HepG2 (cell line): Measurements from ENCODE around the gene ZCCHC4. TPM values are rescaled to one million over a fixed set of nuclear protein-coding genes. Genes with fewer than 3 reads are reported as not detected.

Experiments
- ATAC-seq: fragments of 200-7000 bp; cut with Tn5 transposase; 3 replicates; pipeline ENCODE4 v1.9.1; 2020; ENCODE audit warnings: mild to moderate bottlenecking, moderate library complexity
- BruUV-seq: library from RNA; stranded (reverse); fragments of 400-500 nt; replicated peaks from 2 replicates; lab custom pipeline; 2021; lab: Mats Ljungman, UMichigan
- CTCF ChIA-PET: fragments of 300-600 bp; formaldehyde crosslinking; extraction: SDS; loops from one replicate; lab custom pipeline; 2021; ENCODE audit warnings: low total read pairs, inconsistent platforms, low intra/inter-chr PET ratio; lab: Yijun Ruan, JAX
- POLR2A ChIA-PET: fragments of 350-600 bp; sonication (Branson Sonifier 250); formaldehyde crosslinking; loops from one replicate; lab custom pipeline; 2020; ENCODE audit warnings: antibody characterized with exemption, inconsistent platforms; lab: Yijun Ruan, JAX
- DNase-seq: peaks from one replicate; pipeline ENCODE4 v3.0.0-alpha.2; 2015; ENCODE audit warnings: low spot score
- FAIRE-seq: peaks from 3 replicates; lab custom pipeline; 2011; peaks lifted over from hg19 to GRCh38; lab: Jason Lieb, UNC
- H2AFZ ChIP-seq: one replicate; pipeline ENCODE4 v1.6.1; 2011; ENCODE audit warnings: low read length, inconsistent platforms
- H3K27ac ChIP-seq: fragments of 300-600 bp; 3 replicates; pipeline ENCODE4 v1.8.0; 2011; ENCODE audit warnings: mixed run types, mild to moderate bottlenecking, mixed read lengths, low read length, inconsistent platforms; ENCODE audit not compliant: insufficient read depth; ENCODE audit errors: extremely low read length
- H3K27me3 ChIP-seq, 2 experiments: fragments of 200-600 bp in 1 of 2; 2 replicates in 1 of 2; 3 replicates in 1 of 2; pipeline versions ENCODE4 v1.6.0 to v1.8.0; 2011; ENCODE audit warnings: low read length in 2 of 2, mild to moderate bottlenecking in 2 of 2, moderate library complexity in 2 of 2, inconsistent platforms in 1 of 2; ENCODE audit not compliant: insufficient read depth in 2 of 2, control insufficient read depth in 1 of 2
- H3K36me3 ChIP-seq, 2 experiments: fragments of 200-600 bp in 1 of 2; replicated peaks in 1 of 2; 2 replicates in 1 of 2; 3 replicates in 1 of 2; pipeline versions ENCODE4 v1.5.1 to v1.8.0; 2011; ENCODE audit warnings: low read length in 2 of 2, inconsistent platforms in 1 of 2; ENCODE audit not compliant: insufficient read depth in 2 of 2, control insufficient read depth in 1 of 2
- H3K4me1 ChIP-seq: 2 replicates; pipeline ENCODE4 v1.5.1; 2012; ENCODE audit warnings: low read length, inconsistent platforms; ENCODE audit not compliant: insufficient read depth
- H3K4me2 ChIP-seq: 2 replicates; pipeline ENCODE4 v1.6.0; 2011; ENCODE audit warnings: low read depth, low read length, inconsistent platforms
- H3K4me3 ChIP-seq, 3 experiments: fragments of 200-600 bp in 1 of 3; sonication (generic), shearing (Covaris generic) in 1 of 3; replicated peaks in 1 of 3; 2 replicates each; pipeline ENCODE4 v1.5.1; 2011 to 2016; ENCODE audit warnings: low read length in 3 of 3, inconsistent platforms in 2 of 3, low read depth in 2 of 3, mild to moderate bottlenecking in 2 of 3, control low read depth in 1 of 3, mixed read lengths in 1 of 3; ENCODE audit not compliant: insufficient read depth in 1 of 3
- H3K79me2 ChIP-seq: one replicate; pipeline ENCODE4 v1.6.1; 2011; ENCODE audit warnings: low read length, inconsistent platforms; ENCODE audit not compliant: insufficient read depth
- H3K9ac ChIP-seq: 2 replicates; pipeline ENCODE4 v1.6.0; 2011; ENCODE audit warnings: mild to moderate bottlenecking, low read depth, low read length, inconsistent platforms; ENCODE audit not compliant: insufficient read depth
- H3K9me3 ChIP-seq: 2 replicates; pipeline ENCODE4 v1.5.1; 2012; ENCODE audit warnings: mild to moderate bottlenecking, low read length
- H4K20me1 ChIP-seq: 2 replicates; pipeline ENCODE4 v1.6.0; 2011; ENCODE audit warnings: inconsistent platforms, mild to moderate bottlenecking, low read length, moderate library complexity; ENCODE audit not compliant: insufficient read depth
- DR1 ChIP-seq: sonication (generic); formaldehyde crosslinking; IDR thresholded peaks from 2 replicates; pipeline ENCODE4 v1.8.0; 2021; ENCODE audit warnings: mild to moderate bottlenecking, missing genetic modification reagents, inconsistent platforms
- FOSL2 ChIP-seq: sonication (generic); formaldehyde crosslinking; IDR thresholded peaks from 2 replicates; pipeline ENCODE4 v1.4.0; 2020; ENCODE audit warnings: missing genetic modification reagents
- MAFF ChIP-seq: IDR thresholded peaks from 2 replicates; pipeline ENCODE4 v1.6.1; 2011; ENCODE audit warnings: low read depth, low read length, improper control_type of control experiment
- SALL1 ChIP-seq: sonication (generic); formaldehyde crosslinking; IDR thresholded peaks from 2 replicates; pipeline ENCODE4 v1.8.0; 2022; ENCODE audit warnings: mild to moderate bottlenecking, missing genetic modification reagents
- TEAD3 ChIP-seq: optimal IDR thresholded peaks from 2 replicates; pipeline ENCODE3; 2016; ENCODE audit warnings: borderline replicate concordance
- ZNF652 ChIP-seq: IDR thresholded peaks from 2 replicates; pipeline ENCODE4 v1.6.1; 2016; ENCODE audit warnings: low read depth, borderline replicate concordance
- WGBS: methylation state at CpG from one replicate; pipeline ENCODE4 v1.1.6; 2017; ENCODE audit warnings: low lambda C conversion rate; 5-methylcytosine and 5-hydroxymethylcytosine counted together
- in situ Hi-C: cut with HindIII; loops from 2 replicates; pipeline ENCODE4 v1.10.0; 2017; ENCODE audit warnings: low pct_unique_long_range_greater_than_20kb; ENCODE audit not compliant: extremely low pct_ligation_motif_present
- intact Hi-C: fragments of 100-400 bp; cut with micrococcal nuclease; formaldehyde crosslinking; loops from one replicate; pipeline ENCODE4 v1.10.0; 2022; ENCODE audit not compliant: unreplicated experiment
- polyA plus RNA-seq, 8 experiments: library from polyadenylated mRNA; depleted of rRNA in 3 of 8; stranded (reverse) in 7 of 8; unstranded in 1 of 8; fragments of >200 nt; fragmentation: Illumina TruSeq in 4 of 8; extraction: Trizol in 4 of 8; gene quantifications; 2 replicates each; pipeline versions ENCODE4 v1.2.1 to v1.2.3, GENCODE V29; 2011 to 2016; ENCODE audit warnings: low read depth in 4 of 8, missing spikeins in 1 of 8, mixed read lengths in 1 of 8; ENCODE audit not compliant: insufficient read depth in 1 of 8
- total RNA-seq, 5 experiments: library from RNA; depleted of rRNA; stranded (reverse); fragments of >200 nt; fragmentation: Illumina TruSeq; extraction: Trizol; gene quantifications; 2 replicates each; pipeline ENCODE4 v1.2.3, GENCODE V29; 2016; ENCODE audit warnings: low read depth in 1 of 5
- TF ChIP-seq, protein P1 (sequence below): IDR thresholded peaks from 2 replicates; pipeline ENCODE4 v1.4.0; 2020; ENCODE audit warnings: mild to moderate bottlenecking, missing genetic modification reagents
- TF ChIP-seq, protein P2 (sequence below): sonication (generic); formaldehyde crosslinking; IDR thresholded peaks from 2 replicates; pipeline ENCODE4 v1.5.0; 2020; ENCODE audit warnings: mild to moderate bottlenecking, low read depth, missing genetic modification reagents, borderline replicate concordance
- TF ChIP-seq, protein P3 (sequence below): sonication (generic); formaldehyde crosslinking; IDR thresholded peaks from 2 replicates; pipeline ENCODE4 v1.8.0; 2022; ENCODE audit warnings: mild to moderate bottlenecking, missing genetic modification reagents

Gene ZCCHC4
- total and polyA plus RNA-seq, 2 of the 13 experiments (the other 11 are each of a cell fraction or from before 2014, with no cell fraction given) = 13.2 to 15.0 TPM

DNA sequence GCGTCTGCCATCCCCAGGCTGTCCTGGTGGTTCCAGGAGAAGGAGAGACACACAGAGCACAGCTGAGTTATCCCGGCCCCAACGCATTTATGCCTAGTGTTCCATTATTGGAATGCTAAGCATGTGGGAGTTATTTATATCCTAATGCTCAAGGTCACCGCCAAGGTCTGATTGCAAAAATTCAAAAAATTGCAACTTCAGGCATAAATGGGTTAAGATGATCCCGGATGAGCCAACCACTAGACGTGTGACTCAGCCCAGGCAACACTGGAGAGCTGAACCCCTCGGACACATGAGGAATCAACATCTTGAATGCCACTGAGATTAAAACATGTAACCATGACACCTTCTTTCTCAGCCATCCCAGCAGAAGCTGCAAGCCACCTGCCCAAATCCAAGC, 3.8 kb upstream of the ZCCHC4 start:
- peaks cover 9% of the 10 kb centered on the region for H3K79me2 ChIP-seq
- intact Hi-C loops (no loop called here), in situ Hi-C loops (no loop called here)
- POLR2A ChIA-PET = no interaction called here
- DNase-seq = peak; percentile 21
- TF ChIP-seq ZNF652 (peak; percentile 83), TEAD3 (peak; percentile 66), FOSL2 (0 out of 2 replicates have a peak, but pooled peaks have one; percentile 11), SALL1 (peak; percentile 27; the same call in 1 of the 2 replicates), DR1 (CRISPR knock-in tag) (no peak), MAFF (0 out of 2 replicates have a peak, but pooled peaks have one; percentile 6)
- TF ChIP-seq, protein P1, sequence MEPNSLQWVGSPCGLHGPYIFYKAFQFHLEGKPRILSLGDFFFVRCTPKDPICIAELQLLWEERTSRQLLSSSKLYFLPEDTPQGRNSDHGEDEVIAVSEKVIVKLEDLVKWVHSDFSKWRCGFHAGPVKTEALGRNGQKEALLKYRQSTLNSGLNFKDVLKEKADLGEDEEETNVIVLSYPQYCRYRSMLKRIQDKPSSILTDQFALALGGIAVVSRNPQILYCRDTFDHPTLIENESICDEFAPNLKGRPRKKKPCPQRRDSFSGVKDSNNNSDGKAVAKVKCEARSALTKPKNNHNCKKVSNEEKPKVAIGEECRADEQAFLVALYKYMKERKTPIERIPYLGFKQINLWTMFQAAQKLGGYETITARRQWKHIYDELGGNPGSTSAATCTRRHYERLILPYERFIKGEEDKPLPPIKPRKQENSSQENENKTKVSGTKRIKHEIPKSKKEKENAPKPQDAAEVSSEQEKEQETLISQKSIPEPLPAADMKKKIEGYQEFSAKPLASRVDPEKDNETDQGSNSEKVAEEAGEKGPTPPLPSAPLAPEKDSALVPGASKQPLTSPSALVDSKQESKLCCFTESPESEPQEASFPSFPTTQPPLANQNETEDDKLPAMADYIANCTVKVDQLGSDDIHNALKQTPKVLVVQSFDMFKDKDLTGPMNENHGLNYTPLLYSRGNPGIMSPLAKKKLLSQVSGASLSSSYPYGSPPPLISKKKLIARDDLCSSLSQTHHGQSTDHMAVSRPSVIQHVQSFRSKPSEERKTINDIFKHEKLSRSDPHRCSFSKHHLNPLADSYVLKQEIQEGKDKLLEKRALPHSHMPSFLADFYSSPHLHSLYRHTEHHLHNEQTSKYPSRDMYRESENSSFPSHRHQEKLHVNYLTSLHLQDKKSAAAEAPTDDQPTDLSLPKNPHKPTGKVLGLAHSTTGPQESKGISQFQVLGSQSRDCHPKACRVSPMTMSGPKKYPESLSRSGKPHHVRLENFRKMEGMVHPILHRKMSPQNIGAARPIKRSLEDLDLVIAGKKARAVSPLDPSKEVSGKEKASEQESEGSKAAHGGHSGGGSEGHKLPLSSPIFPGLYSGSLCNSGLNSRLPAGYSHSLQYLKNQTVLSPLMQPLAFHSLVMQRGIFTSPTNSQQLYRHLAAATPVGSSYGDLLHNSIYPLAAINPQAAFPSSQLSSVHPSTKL = 0 out of 2 replicates have a peak, but pooled peaks have one; percentile 13
- TF ChIP-seq, protein P2, sequence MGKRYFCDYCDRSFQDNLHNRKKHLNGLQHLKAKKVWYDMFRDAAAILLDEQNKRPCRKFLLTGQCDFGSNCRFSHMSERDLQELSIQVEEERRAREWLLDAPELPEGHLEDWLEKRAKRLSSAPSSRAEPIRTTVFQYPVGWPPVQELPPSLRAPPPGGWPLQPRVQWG (CRISPR knock-in tag) = no peak
- TF ChIP-seq, protein P3, sequence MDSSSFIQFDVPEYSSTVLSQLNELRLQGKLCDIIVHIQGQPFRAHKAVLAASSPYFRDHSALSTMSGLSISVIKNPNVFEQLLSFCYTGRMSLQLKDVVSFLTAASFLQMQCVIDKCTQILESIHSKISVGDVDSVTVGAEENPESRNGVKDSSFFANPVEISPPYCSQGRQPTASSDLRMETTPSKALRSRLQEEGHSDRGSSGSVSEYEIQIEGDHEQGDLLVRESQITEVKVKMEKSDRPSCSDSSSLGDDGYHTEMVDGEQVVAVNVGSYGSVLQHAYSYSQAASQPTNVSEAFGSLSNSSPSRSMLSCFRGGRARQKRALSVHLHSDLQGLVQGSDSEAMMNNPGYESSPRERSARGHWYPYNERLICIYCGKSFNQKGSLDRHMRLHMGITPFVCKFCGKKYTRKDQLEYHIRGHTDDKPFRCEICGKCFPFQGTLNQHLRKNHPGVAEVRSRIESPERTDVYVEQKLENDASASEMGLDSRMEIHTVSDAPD = no peak
- FAIRE-seq = no peak
- H3K27me3 ChIP-seq = peaks cover 1 to 5% of the 10 kb centered on the region in 2 experiments; a peak in 2 of 5 replicates
- no peak overlapping the region for H3K4me3 ChIP-seq
- peaks cover 46% of the 10 kb centered on the region for H3K4me1 ChIP-seq
- peak overlapping the region; percentile 69; the same call in 1 of the 2 replicates for H3K4me2 ChIP-seq
- no TSS peak for BruUV-seq
- H3K9me3 ChIP-seq = no peaks in the 10 kb centered on the region
- CTCF ChIA-PET = no interaction called here
- no peak overlapping the region for H3K27ac ChIP-seq
- H3K36me3 ChIP-seq = no peaks in the 10 kb centered on the region
- 47% methylated on average over 4 of the region's 7 CpGs for WGBS
- H3K9ac ChIP-seq = no peak overlapping the region
- H4K20me1 ChIP-seq = no peaks in the 10 kb centered on the region
- no peak overlapping the region for H2AFZ ChIP-seq
- ATAC-seq = peak; percentile 7; the same call in 1 of the 3 replicates
